K562 (cell line): ENCODE measurements around the gene CXCL13.
"Not testable (repeated sequence)": the region's sequence is repeated elsewhere in the genome, so short reads cannot be mapped to it uniquely, and the experiment has no call there.

Experiments used
- RAD21 ChIP-seq, 2 experiments: fragments of 250-450 bp in 1 of 2; fragments of 450-650 bp in 1 of 2; sonication (Bioruptor Pico) in 1 of 2; formaldehyde crosslinking in 1 of 2; IDR thresholded peaks in 1 of 2; conservative IDR thresholded peaks in 1 of 2; 2 replicates each; pipeline versions ENCODE4 v1.4.0 to v1.8.0; 2020 to 2022; ENCODE audit warnings: mild to moderate bottlenecking in 2 of 2, moderate library complexity in 1 of 2
- UBTF ChIP-seq, 2 experiments: IDR thresholded peaks; 2 replicates each; pipeline ENCODE4 v1.6.1; 2012; ENCODE audit warnings: improper control_type of control experiment in 2 of 2, low read depth in 2 of 2, low read length in 2 of 2, borderline replicate concordance in 1 of 2

DNA sequence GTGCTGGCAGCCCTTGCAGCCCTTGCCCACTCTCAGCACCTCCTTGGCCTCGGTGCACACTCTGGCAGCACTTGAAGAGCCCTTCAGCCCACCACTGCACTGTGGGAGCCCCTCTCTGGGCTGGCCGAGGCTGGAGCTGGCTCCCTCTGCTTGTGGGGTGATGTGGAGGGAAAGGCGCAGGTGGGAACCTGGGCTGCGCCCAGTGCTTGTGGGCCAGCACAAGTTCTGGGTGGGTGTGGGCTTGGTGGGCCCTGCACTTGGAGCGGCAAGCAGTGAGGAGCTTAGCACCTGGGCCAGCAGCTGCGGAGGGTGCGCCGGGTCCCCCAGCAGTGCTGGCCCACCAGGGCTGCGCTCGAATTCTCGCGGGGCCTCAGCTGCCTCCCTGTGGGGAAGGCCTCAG, 43.9 kb upstream of the CXCL13 start:
- TF ChIP-seq RAD21 (CRISPR knock-in tag; conservative IDR thresholded peaks at IDR 0.05 in 1 of 2, IDR thresholded peaks at IDR 0.05 in 1 of 2); UBTF (IDR thresholded peaks at IDR 0.05; ENCODE audit: borderline replicate concordance in 1 of 2, low read depth in 2 of 2, low read length in 2 of 2): not testable (repeated sequence)
